ENCODE data around the gene BCAN.

GRCh38 chr1:156639601-156640101 is 2.3 kb upstream of the BCAN start:
- no peak for TF ChIP-seq POLR2AphosphoS5 (IDR thresholded peaks at IDR 0.05; ENCODE audit: low read depth, low read length)
- no peak for TF ChIP-seq TAF1 (IDR thresholded peaks at IDR 0.05; ENCODE audit: borderline replicate concordance, insufficient read depth, low read length)
- TF ChIP-seq REST (IDR thresholded peaks at IDR 0.05; ENCODE audit: insufficient read depth in 1 of 2, low read depth in 2 of 2, low read length in 2 of 2) = no peak
